ENCODE results near the gene THTPA.

THTPA gene

GRCh38 chr14:23551266-23552028 lies 4.6 kb upstream of the THTPA start, which contains the start of gene ZFHX2:
Gene ZFHX2, minus strand, starts transcription at chr14:23551765. Its CDS starts 16,440 bp downstream, at chr14:23535325.
- peak; percentile 87 for DNase-seq

GRCh38 chr14:23555533-23555881 lies 564 bp upstream of the THTPA start:
- DNase-seq, result no peak

GRCh38 chr14:23556700-23557440 lies 799 bp downstream of the THTPA start:
- DNase-seq, result peak in 1 of 2 experiments; percentile 41

- no peak for DNase-seq
Observed at GRCh38 chr14:23557521-23557920, 1.4 kb downstream of the THTPA start.

- DNase-seq, result no peak
Observed at GRCh38 chr14:23557946-23558345, 1.9 kb downstream of the THTPA start.

- DNase-seq, result no peak
Observed at GRCh38 chr14:23558346-23559009, 2.4 kb downstream of the THTPA start.

- DNase-seq, result peak; percentile 74 to 79
Observed at GRCh38 chr14:23559010-23559925, 3.2 kb downstream of the THTPA start.

GRCh38 chr14:23559926-23560520 lies 4.0 kb downstream of the THTPA start:
- no peak for DNase-seq

- DNase-seq, result no peak
Observed at GRCh38 chr14:23561259-23561658, 5.2 kb downstream of the THTPA start.

GRCh38 chr14:23561873-23562821 lies 6.1 kb downstream of the THTPA start:
- DNase-seq, result no peak

GRCh38 chr14:23562822-23563472 lies 6.9 kb downstream of the THTPA start:
- DNase-seq, result peak; percentile 61 to 66

GRCh38 chr14:23563473-23564180 lies 7.6 kb downstream of the THTPA start:
- no peak for DNase-seq

GRCh38 chr14:23564181-23564812 lies 8.2 kb downstream of the THTPA start:
- no peak for DNase-seq

GRCh38 chr14:23564876-23565275 lies 8.8 kb downstream of the THTPA start:
- no peak for DNase-seq

GRCh38 chr14:23565626-23566025 lies 9.6 kb downstream of the THTPA start:
- no peak for DNase-seq

- DNase-seq, result no peak
Observed at GRCh38 chr14:23566112-23566777, 10.2 kb downstream of the THTPA start.

GRCh38 chr14:23566778-23567185 lies 10.7 kb downstream of the THTPA start:
- DNase-seq, result no peak

GRCh38 chr14:23567186-23568020 lies 11.3 kb downstream of the THTPA start, which contains the start of gene AP1G2:
Gene AP1G2, minus strand, starts transcription at chr14:23567791. Its CDS starts 477 bp downstream, at chr14:23567314.
- DNase-seq, result peak; percentile 94 to 95
